ENCODE results near the gene OR8S1.
"Not testable (repeated sequence)": the region's sequence is repeated elsewhere in the genome, so short reads cannot be mapped to it uniquely, and the experiment has no call there.

The OR8S1 gene
- long read RNA-seq, donor 1: 0 reads
- long read RNA-seq, donor 2: 0 reads
- long read RNA-seq, donor 3: 0 reads
- long read RNA-seq, donor 4: 0 reads
- long read RNA-seq, donor 5: 0 reads
- long read RNA-seq, donor 6: 0 reads
- long read RNA-seq, donor 7, partial matches to known transcripts: 0 of 2 reads
- long read RNA-seq, donor 7, other reads (novel, unspliced or antisense): 0 of 2 reads
- long read RNA-seq, donor 8: 0 reads

DNA sequence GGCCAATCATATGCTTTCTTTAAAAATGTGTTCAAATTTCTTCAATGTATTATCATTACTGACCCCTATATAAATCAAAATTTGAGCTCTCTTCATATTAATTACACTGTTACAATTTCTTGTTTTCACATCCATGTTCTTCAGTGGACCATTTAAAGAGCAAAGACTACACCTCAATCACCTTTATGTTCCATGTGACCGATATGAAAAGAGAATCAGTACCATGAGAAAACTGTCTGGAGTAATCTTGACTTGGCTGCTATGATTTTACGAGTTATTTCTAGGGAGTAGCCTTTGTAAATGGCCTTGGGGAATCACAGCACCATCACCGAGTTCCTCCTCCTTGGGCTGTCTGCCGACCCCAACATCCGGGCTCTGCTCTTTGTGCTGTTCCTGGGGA is at the start of gene OR8S1:
Gene OR8S1 (plus strand): TSS at position 301 of the 400 bp plus-strand sequence. CDS start 0 bp downstream, at position 301.
- DNase-seq: no peak

DNA sequence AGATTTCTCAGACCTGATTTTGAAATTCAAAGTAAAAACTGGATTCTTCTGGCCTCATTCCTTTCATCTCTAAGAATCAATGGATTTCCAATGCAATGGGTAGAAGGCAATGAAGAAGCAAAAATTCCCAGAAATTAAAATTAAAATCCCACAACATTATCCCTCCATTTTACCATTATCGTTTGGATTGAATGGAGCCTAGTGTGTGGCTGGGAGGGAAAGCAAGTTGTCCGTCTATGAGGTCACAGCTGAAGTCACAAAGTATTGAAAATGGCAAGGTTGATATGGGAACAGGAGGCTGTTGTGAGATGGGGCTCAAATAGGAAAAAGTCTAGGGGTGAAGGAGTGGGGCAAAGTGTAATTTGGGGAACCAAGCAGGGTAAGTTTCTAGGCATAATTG is 43.2 kb upstream of the OR8S1 start, which contains the start of gene C12orf54:
Gene C12orf54 (plus strand): TSS at position 301 of the 400 bp plus-strand sequence. CDS start 799 bp downstream, outside the sequence.
- no peak for DNase-seq

DNA sequence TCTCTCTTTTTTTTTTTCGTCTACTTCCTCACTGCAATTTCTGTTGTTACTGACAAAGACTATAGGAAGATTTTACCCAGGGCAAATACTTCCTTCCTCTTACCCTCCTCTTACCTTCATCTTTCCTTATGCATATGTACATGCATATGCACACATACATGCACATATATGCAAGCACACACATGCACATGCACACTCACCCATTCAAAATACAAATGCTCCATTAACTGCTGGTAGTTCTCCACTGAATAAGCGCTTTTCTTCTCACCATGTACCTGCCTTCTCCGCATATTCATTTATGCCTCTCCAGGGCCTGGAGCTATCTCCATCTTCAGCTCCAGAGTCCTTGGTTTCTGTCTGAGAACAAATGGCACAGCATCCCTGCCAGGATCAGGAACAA is 42.5 kb upstream of the OR8S1 start:
- no peak for DNase-seq

DNA sequence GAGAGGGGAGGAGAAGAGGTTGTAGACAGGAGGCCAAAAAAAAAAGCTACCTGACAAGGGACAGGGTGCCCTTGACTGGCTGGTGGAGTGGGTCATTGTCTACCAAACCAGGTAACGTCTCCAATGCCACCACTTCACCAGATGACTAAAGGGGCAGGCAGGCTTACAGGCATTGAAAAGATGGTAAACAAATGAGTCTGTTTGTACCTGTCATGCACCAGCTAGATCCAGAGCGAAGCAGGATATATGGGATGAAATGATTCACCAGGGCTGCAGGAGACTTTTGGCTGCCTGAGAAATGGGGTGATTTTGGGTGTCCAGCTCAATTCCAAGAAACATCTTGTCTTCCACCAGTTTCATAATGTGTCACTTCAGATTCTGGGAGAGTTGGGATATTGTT is 39.2 kb upstream of the OR8S1 start:
- DNase-seq: no peak

GRCh38 chr12:48486679-48487078 is 38.8 kb upstream of the OR8S1 start:
- DNase-seq: no peak

DNA sequence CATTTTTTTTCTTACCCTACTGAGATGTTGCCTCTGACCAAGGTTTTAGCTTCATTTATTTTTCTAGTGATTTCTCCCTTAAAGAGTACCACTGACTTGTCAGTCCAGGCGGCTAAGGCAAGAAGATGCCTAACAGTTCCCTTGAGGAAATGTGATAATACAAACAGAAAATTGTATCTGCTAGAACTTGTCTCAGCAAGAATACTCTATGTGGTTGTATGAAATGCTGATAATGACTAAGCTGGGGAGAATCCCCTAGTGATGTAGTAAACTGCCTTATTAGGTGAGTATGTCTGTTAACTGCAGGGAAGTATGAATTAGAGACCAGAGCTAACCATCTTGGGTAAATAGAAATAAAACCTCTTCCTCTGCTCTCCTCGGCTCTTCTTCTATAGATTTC is 36.4 kb upstream of the OR8S1 start:
- no peak for DNase-seq

DNA sequence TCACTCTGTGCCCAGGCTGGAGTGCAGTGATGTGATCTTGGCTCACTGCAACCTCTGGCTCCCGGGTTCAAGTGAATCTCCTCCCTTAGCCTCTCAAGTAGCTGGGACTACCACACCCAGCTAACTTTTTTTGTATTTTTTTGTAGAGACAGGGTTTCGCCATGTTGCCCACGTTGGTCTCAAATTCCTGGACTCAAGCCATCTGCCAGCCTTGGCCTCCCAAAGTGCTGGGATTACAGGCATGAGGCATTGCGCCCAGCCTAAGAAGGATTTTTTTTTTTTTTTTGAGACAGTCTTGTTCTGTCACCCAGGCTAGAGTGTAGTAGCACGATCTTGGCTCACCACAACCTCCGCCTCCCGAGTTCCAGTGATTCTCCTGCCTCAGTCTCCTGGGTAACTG is 36.0 kb upstream of the OR8S1 start:
- not testable (repeated sequence) for DNase-seq

- DNase-seq: not testable (repeated sequence)
Measured at GRCh38 chr12:48500281-48500680, 25.2 kb upstream of the OR8S1 start.

DNA sequence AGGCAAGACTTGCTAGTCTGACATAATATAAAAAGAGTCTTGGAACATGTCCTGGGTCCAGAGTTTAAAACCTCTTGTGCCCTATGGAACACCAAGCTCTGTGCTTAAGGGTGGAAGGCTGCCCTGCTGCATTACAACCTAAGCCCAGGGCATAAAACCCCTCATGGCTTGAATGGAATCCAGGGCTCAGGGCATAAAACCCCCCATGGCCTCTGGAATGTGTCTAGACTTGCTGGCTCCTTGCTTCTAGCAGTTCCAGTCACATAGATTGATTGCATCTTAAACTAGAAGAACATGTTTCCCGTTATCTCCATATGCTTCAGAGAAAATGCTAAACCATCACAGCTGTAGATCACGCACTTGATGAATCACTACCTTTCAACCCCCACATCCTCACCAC is 18.6 kb upstream of the OR8S1 start:
- DNase-seq: not testable (repeated sequence)

GRCh38 chr12:48508987-48509386 is 16.4 kb upstream of the OR8S1 start:
- no peak for DNase-seq

GRCh38 chr12:48510111-48510510 is 15.3 kb upstream of the OR8S1 start:
- DNase-seq: no peak

- DNase-seq: no peak
Measured at GRCh38 chr12:48512855-48513254, 12.6 kb upstream of the OR8S1 start.

- no peak for DNase-seq
Measured at GRCh38 chr12:48514728-48515127, 10.7 kb upstream of the OR8S1 start.

GRCh38 chr12:48520381-48520780 is 5.1 kb upstream of the OR8S1 start:
- not testable (repeated sequence) for DNase-seq

DNA sequence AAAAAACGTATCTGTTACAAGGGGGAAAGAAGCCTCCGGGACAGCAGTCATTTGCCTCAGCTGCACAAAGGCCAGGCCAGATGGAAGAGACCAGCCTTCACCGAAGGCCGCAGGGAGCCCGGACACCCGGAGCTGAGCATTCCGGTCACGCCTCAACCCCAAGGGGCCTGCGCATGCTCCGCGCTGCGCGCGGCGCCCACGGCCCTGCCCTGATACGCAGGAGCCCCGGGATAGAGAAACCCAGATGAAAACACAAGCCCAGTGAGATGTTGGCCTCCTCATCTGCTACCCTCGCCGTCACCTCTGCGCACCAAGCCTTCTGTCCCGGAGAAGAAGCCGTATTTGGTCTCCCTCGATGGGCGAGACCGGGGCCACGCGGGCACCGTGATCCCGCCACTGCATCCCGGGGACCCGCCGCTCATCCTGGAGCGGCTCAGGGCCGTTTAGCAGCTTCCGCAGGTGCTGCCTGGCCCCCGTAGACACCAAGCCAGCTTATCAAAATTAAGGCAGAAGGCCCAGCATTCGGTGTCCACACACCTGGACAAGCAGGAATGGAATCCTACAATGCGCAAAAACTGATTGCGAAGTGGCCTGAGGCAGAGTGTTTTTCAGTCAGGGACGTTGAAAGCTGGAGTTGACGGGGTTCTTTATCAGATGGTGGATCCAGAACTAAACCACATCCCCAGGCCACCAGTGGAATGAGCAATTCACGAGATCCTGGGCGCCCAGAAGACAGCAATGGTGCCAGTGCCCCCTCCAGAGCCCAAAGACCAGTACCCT is 2.6 kb downstream of the OR8S1 start:
- no peak for DNase-seq

DNA sequence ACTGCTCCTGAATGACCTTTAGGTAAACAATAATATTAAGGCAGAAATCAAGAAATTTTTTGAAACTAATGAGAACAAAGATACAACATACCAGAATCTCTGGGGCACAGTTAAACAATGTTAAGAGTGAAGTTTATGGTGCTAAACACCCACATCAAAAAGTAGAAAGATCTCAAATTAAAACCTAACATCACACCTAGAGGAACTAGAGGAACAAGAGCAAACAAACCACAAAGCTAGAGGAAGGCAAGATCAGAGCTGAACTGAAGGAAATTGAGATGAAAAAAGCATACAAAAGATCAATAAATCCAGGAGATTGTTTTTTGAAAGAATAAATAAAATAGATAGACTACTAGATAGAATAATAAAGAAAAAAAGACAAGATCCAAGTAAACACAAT is 7.2 kb downstream of the OR8S1 start:
- no peak for DNase-seq

- no peak for DNase-seq
Measured at GRCh38 chr12:48536602-48537001, 11.2 kb downstream of the OR8S1 start.

GRCh38 chr12:48542300-48542928 is 17.0 kb downstream of the OR8S1 start:
- no peak for DNase-seq

DNA sequence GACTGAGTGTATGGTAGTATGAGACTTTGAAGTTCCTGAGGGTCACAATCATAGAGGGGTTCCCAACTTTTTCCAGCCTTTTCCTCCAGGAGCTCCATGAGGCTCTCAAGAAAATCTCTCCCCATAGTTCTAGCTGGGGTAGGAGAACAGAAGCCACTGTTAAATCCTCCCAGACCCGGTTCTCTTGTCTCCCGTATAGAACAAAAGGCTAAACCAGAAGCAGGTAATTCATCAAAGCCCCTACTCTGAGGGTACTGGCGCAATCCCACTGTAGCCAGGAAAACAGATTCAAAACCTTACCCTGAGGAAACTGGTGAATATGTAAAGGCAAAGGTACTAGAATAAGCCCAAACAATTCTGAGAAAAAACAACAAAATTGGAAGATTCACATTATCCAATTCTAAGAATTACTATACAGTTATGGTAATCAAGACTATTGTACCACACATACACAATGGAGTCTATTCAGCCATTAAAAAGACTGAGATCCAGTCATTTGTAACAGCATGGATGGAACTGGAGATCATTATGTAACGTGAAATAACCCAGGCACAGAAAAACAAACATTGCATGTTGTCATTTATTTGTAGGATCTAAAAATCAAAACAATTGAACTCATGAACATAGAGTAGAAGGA is 20.5 kb downstream of the OR8S1 start:
- DNase-seq: no peak

- not testable (repeated sequence) for DNase-seq
Measured at GRCh38 chr12:48547012-48547411, 21.6 kb downstream of the OR8S1 start.

DNA sequence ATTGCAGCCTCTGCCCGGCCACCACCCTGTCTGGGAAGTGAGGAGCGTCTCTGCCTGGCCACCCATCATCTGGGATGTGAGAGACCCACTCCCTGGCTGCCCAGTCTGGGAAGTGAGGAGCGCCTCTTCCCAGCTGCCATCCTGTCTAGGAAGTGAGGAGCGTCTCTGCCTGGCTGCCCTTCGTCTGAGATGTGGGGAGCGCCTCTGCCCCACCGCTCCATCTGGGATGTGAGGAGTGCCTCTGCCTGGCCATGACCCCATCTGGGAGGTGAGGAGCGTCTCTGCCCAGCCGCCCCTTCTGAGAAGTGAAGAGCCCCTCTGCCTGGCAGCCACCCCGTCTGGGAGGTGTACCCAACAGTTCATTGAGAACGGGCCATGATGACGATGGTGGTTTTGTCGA is 26.2 kb downstream of the OR8S1 start:
- DNase-seq: not testable (repeated sequence)

GRCh38 chr12:48553666-48554343 is 28.4 kb downstream of the OR8S1 start:
- DNase-seq: not testable (repeated sequence)

All from right kidney (tissue), 9 donors.